ENCODE data around the gene TBC1D8B. TPM values are rescaled to one million over a fixed set of nuclear protein-coding genes. Genes with fewer than 3 reads are reported as not detected.

TBC1D8B gene
- total RNA-seq = 17.5 and 23.7 TPM in 2 replicates

DNA sequence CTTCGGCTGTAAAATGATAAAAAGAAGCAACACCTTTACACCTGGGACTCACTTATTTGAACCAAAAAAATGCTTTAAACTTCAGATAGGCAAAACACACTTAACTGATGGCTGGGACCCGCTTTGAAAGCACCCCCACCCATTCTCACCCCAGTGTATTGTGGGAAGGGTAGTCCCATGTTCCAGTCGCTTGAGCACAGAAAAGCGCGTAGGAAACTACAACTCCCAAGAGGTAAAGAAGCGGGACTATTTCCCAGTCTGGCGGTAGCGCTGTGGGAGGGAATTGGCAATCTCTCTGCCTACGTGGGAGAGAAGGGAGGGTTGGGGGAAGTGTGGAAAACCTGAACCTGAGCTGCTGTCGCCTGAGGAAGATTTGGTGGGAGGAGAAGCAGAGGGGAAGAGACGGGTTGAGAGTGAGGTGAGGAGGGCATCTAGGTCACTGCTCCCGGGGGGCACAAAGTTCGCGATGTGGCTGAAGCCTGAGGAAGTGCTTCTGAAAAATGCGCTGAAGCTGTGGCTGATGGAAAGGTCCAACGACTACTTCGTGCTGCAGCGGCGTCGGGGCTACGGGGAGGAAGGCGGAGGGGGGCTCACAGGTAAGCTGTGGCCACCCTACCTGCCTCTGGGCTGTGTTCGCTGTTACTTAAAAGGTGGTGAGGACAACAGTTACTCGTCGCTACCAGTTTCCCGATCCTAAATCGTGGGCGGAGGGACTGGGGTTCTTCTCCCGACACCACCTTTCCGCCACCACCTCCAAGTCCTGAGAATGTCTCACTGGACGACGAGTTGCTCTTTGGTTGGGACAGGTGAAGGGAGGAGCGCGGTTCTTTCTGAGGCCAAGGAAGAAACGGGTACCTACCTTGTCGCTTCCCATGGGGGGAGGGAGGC lies at the start of gene TBC1D8B:
Gene TBC1D8B (plus strand): TSS at position 286 of the 888 bp plus-strand sequence. CDS start 181 bp downstream, at position 467.

GRCh38 chrX:106903291-106903824 lies 100.9 kb downstream of the TBC1D8B start, which contains the start of gene RIPPLY1:
Gene RIPPLY1 (minus strand): TSS chrX:106903341. CDS start chrX:106903287, 54 bp downstream.

DNA sequence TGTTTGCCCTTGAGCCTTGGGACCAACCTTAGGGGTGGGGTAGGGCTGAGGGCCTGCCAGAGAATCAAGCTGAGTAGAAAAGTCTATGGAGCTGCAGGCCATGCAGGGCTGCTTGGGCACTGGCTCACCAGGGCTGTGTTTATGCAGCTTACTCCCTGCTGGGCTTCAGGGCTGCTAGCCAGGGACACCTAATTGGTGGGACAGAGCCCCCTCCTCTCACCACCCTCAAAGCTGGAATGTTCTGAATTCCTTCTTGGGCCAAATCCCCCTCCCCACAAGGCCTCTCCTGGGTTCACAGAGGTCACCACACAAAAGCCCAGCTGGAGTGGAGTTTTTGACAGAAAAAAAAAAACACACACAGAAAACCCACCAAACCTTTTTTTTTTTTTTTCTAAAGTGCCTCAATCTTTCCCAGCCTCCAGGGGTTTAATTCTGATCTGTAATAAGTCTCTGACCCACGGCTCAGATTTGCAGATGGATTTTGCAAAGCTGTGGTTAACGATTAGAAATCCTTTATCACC lies 117.5 kb downstream of the TBC1D8B start, which contains the start of gene CLDN2:
Gene CLDN2 (plus strand): TSS at position 471 of the 521 bp plus-strand sequence. CDS start 7,827 bp downstream, outside the sequence.

Other genes starting within 250 kb of the TBC1D8B start
- 2.5 and 6.5 TPM in 2 replicates for gene RADX, start 190.7 kb upstream of the TBC1D8B start, total RNA-seq
- 4.9 and 7.4 TPM in 2 replicates for gene RNF128, start 76.0 kb upstream of the TBC1D8B start, total RNA-seq
- not detected in 2 replicates for gene RIPPLY1, start 100.7 kb downstream of the TBC1D8B start, total RNA-seq
- gene CLDN2, start 117.7 kb downstream of the TBC1D8B start, total RNA-seq = not detected in 2 replicates
- gene MORC4, start 197.5 kb downstream of the TBC1D8B start, total RNA-seq = 33.9 and 40.9 TPM in 2 replicates

Measured in smooth muscle cell of trachea (primary cell).